Nephron progenitor cell (in vitro differentiated cells): ENCODE results near the gene CCNI2.

ENCODE experiments used
- DNase-seq: peaks from one replicate; pipeline ENCODE4 v3.0.0; 2021
- H3K27ac Mint-ChIP-seq: 2 replicates; pipeline ENCODE4 v1.8.0; 2021; ENCODE audit warnings: mild to moderate bottlenecking, moderate library complexity, mixed read lengths
- H3K27me3 Mint-ChIP-seq: 2 replicates; pipeline ENCODE4 v1.8.0; 2021; ENCODE audit warnings: mild to moderate bottlenecking, low read depth, mixed read lengths; ENCODE audit not compliant: poor library complexity
- H3K36me3 Mint-ChIP-seq: 2 replicates; pipeline ENCODE4 v1.8.0; 2021; ENCODE audit warnings: low read depth, mixed read lengths
- H3K4me1 Mint-ChIP-seq: 2 replicates; pipeline ENCODE4 v1.8.0; 2021; ENCODE audit warnings: mixed read lengths
- H3K4me3 Mint-ChIP-seq: 2 replicates; pipeline ENCODE4 v1.8.0; 2021; ENCODE audit warnings: mild to moderate bottlenecking, moderate library complexity, mixed read lengths
- H3K9me3 Mint-ChIP-seq: 2 replicates; pipeline ENCODE4 v1.8.0; 2021; ENCODE audit warnings: mild to moderate bottlenecking, moderate library complexity, mixed read lengths
- TF ChIP-seq, protein P1 (sequence below): fragments of 200-600 bp; sonication (generic); IDR thresholded peaks from 2 replicates; pipeline ENCODE4 v1.5.0; 2021; ENCODE audit warnings: antibody characterized with exemption

The CCNI2 gene

DNA sequence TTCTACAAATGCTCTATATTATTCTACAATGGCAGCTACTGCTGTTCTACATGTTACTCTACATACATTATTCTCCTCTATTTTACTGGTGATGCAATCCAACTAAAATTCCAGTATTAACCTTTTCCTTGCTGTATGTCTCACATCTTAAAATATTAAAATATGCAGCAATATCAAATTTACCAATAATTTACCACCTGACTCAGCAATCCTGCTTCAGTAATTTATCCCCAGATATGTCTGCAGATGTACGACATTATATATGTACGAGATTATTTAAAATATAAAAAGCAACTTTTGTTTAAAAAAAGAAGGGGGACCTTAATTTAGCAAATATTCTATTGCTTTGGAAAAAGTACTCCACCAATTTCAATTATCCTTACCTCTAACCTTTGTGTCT lies 21.5 kb upstream of the CCNI2 start:
- Mint-ChIP-seq H3K9me3 (peaks cover 5% of the 10 kb centered on the region), H3K27ac (no peak overlapping the region), H3K4me3 (no peak overlapping the region)

DNA sequence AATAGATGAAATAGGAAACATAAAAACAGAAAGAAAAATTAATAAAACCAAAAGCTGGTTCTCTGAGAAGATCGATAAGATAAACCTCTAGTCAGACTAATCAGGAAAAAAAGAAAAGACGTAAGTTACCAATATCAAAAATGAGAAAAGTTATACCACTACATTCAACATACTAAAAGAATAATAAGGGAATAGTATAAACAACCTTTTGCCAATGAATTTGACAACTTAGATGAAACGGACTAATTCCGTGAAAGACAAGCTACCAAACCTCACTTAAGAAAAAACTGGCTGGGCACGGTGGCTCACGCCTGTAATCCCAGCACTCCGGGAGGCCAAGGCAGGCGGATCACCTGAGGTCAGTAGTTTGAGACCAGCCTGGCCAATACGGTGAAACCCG lies 17.3 kb upstream of the CCNI2 start:
- TF ChIP-seq, protein P1, sequence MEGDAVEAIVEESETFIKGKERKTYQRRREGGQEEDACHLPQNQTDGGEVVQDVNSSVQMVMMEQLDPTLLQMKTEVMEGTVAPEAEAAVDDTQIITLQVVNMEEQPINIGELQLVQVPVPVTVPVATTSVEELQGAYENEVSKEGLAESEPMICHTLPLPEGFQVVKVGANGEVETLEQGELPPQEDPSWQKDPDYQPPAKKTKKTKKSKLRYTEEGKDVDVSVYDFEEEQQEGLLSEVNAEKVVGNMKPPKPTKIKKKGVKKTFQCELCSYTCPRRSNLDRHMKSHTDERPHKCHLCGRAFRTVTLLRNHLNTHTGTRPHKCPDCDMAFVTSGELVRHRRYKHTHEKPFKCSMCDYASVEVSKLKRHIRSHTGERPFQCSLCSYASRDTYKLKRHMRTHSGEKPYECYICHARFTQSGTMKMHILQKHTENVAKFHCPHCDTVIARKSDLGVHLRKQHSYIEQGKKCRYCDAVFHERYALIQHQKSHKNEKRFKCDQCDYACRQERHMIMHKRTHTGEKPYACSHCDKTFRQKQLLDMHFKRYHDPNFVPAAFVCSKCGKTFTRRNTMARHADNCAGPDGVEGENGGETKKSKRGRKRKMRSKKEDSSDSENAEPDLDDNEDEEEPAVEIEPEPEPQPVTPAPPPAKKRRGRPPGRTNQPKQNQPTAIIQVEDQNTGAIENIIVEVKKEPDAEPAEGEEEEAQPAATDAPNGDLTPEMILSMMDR, result no peak
- no peak overlapping the region for H3K4me3 Mint-ChIP-seq
- no peaks in the 10 kb centered on the region for H3K27me3 Mint-ChIP-seq
- no peaks in the 10 kb centered on the region for H3K9me3 Mint-ChIP-seq
- DNase-seq, result no peak
- peaks cover 48% of the 10 kb centered on the region for H3K36me3 Mint-ChIP-seq
- no peak overlapping the region for H3K27ac Mint-ChIP-seq
- no peaks in the 10 kb centered on the region for H3K4me1 Mint-ChIP-seq

More for the DNA sequence above, 21.5 kb upstream of the CCNI2 start:
- Mint-ChIP-seq H3K36me3 (peaks cover 57% of the 10 kb centered on the region), H3K4me1 (no peaks in the 10 kb centered on the region), H3K27me3 (no peaks in the 10 kb centered on the region)
- TF ChIP-seq, protein P1, result no peak
- DNase-seq, result no peak

DNA sequence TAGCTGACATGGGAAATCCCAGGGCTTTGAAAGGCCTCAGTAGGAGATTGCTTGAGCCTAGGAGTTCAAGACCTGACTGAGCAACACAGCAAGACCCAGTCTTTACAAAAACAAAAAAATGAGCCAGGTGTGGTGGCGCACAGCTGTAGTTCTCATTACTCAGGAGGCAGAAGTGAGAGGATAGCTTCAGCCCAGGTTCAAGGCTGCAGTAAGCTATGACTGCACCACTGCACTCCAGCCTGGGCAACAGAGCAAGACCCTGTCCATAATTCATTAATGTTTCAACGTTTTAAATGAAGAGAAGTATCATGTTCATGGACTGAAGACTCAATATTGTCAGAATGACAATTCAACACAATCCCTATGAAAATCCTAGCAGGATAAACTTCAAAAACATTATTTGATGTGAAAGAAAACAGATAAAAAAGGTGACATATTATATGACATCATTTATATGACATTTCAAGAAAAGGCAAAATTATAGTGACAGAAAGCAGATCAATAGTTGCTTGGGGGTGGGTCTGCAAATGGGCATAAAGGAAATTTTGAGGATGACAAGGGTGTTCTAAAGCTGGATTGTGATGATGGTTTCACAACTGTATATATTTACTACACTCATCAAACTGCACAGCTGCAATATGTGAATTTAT lies 13.6 kb upstream of the CCNI2 start:
- TF ChIP-seq, protein P1, result no peak
- no peak overlapping the region for H3K4me3 Mint-ChIP-seq
- H3K36me3 Mint-ChIP-seq, result peaks cover 34% of the 10 kb centered on the region
- DNase-seq, result no peak
- H3K9me3 Mint-ChIP-seq, result no peaks in the 10 kb centered on the region
- H3K4me1 Mint-ChIP-seq, result peaks cover 25% of the 10 kb centered on the region
- peaks cover 6% of the 10 kb centered on the region for H3K27me3 Mint-ChIP-seq
- H3K27ac Mint-ChIP-seq, result no peak overlapping the region

DNA sequence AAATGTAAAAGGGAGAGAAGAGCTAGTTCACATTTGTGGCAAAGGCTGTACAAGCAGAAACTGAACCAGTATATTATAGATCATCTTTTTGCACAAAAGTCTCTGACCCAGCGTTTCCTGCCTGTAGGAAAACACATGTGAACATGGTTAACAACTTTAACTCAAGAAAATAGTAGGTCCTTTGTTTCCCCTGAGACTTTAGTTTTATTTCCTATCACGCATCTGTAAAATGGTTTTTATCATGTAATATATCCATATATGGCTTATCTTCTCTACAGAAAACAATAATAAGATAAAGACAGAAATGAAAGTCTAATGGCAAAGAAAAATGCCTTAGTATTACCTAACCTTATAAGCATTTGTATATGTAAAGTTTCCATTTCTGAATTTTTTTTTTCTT lies 12.5 kb upstream of the CCNI2 start:
- DNase-seq, result no peak
- peaks cover 25% of the 10 kb centered on the region for H3K4me1 Mint-ChIP-seq
- H3K36me3 Mint-ChIP-seq, result peaks cover 27% of the 10 kb centered on the region
- H3K27me3 Mint-ChIP-seq, result peaks cover 15% of the 10 kb centered on the region
- H3K27ac Mint-ChIP-seq, result no peak overlapping the region
- TF ChIP-seq, protein P1, result no peak
- H3K4me3 Mint-ChIP-seq, result no peak overlapping the region
- no peaks in the 10 kb centered on the region for H3K9me3 Mint-ChIP-seq

DNA sequence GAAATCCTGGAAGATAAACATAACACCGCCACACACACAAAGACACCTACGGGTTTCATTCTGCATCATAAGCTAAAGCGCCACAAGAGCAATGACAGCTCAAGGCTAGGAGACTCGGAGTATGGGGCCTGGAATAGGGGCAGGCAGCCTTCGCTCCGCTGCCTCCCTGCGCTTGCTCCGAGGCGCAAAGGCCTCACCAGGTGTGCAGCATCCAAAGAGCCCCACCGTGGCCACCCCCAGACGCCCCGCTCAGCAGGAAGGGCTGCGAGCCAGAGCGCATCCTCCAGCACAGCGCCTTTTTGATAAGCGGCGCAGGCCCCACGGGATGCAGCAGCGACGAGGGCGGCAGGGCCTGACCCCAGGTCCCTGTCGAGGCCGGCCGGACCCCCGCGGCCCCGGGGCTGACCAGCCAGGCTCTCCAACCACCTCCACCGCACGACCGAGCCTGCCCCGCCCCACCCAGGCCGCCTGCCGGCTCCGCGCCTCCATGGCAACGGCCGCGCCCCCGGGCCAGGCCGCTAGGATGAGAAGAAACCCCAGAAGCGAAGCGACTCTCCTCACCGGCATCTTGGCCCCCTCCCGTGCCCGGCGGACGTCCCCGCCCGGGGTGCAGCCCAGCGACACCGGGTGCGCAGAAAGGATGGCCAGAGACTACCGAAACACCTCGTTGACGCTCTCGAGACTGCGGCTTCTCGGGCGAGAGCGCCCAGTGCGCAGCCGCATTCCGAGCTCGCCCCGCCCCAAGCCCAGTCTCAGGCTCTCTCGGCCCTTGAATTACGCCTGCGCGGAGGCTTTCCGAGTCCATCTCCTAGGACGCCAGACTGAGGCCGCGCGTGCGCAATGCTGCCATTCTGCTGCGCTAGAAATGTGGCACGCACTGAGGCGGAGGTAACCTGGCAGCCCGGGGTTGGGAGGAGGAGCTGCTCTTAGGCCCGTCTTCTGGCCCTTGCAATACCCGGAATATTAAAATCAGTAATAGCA lies 10.1 kb upstream of the CCNI2 start, which contains the start of gene KIF3A:
TSS of gene KIF3A (minus strand) at position 694 of the 981 bp plus-strand sequence. CDS start at position 567, 127 bp downstream.
- no peak within 1 kb of the TSS for H3K27ac Mint-ChIP-seq
- H3K27me3 Mint-ChIP-seq, result peaks cover 36% of the 10 kb centered on the region
- H3K4me1 Mint-ChIP-seq, result peaks cover 25% of the 10 kb centered on the region
- peak within 1 kb of the TSS; percentile 87 for H3K4me3 Mint-ChIP-seq
- peaks cover 17% of the 10 kb centered on the region for H3K36me3 Mint-ChIP-seq
- TF ChIP-seq, protein P1, result no peak
- H3K9me3 Mint-ChIP-seq, result peaks cover 9% of the 10 kb centered on the region
- peak; percentile 98 for DNase-seq
